Measurements from ENCODE around the gene TM4SF4.

Gene TM4SF4

DNA sequence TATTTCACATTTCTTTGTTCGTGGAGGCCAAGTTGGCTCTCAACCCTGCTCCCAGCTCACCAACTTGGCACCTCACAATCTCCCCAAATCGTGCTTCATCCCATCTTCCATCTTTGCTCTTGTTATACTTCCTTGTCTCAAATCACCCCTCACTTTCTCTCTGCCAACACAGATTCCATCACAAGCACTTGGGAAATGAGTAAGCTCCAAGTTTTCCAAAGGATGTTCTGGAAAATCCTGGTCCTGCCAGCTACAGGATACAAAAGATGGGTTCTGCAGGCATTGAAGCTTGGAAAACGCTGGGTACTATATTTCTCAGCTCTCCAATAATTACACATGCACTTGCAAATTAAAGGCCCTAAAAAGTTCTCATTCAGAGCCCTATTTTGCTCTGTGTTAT, 4.1 kb upstream of the TM4SF4 start:
- Histone ChIP-seq H3K9me3 (ENCODE audit: control insufficient read depth in 1 of 2, low read length in 2 of 2) (no peaks in the 10 kb centered on the region), H3K4me1 (ENCODE audit: control insufficient read depth in 1 of 2, insufficient read depth in 2 of 2, low read length in 2 of 2) (peaks cover 0 to 3% of the 10 kb centered on the region in 2 donors), H3K27me3 (ENCODE audit: low read depth, low read length) (no peaks in the 10 kb centered on the region)

DNA sequence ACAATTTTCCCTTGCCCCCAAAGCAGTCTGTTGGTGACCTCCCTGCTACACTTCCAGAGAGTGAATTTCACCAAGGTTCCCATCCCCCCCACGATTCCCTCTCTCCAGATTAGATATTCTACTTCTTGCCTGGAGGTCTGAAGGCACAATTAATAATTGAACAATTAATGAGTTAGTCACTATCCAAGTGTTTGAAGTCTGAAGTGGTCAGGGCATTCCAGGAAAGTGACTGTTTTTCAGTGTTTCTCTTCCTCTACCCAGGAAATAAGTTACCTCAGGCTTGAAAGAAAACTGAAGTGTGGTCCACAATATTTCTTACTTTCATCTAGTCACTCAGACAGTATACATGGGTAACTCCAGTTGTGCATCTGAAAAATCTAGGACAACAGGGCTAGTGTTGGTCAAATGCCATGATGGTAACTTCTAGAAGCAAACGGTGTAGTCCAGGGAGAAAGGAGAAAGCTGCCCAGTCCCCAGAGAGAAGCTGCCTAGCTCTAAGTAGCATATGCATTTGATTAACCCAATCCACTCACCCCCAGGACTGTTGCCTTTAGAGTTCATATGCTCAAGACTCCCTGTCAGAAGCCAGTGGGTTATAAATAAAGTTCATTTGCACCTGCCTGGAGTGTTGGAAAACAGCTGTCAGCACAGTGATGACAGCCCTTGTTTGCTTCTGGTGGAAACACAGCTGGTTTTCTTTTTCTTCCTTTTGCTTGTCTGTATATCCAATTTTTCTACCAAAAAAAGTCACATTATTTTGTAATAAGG, 2.3 kb upstream of the TM4SF4 start:
- Histone ChIP-seq H3K36me3 (ENCODE audit: control insufficient read depth in 1 of 2, insufficient read depth in 2 of 2, low read length in 2 of 2) (no peaks in the 10 kb centered on the region), H3K4me1 (ENCODE audit: control insufficient read depth in 1 of 2, insufficient read depth in 2 of 2, low read length in 2 of 2) (no peaks in the 10 kb centered on the region), H3K27me3 (ENCODE audit: low read depth, low read length) (no peaks in the 10 kb centered on the region), H3K4me3 (ENCODE audit: low read depth in 1 of 2, low read length in 2 of 2) (no peak overlapping the region), H3K27ac (ENCODE audit: low read length) (no peak overlapping the region), H3K9me3 (ENCODE audit: control insufficient read depth in 1 of 2, low read length in 2 of 2) (no peaks in the 10 kb centered on the region)

More for the DNA sequence above, 4.1 kb upstream of the TM4SF4 start:
- no peak overlapping the region for H3K4me3 ChIP-seq (ENCODE audit: low read depth in 1 of 2, low read length in 2 of 2)
- no peaks in the 10 kb centered on the region for H3K36me3 ChIP-seq (ENCODE audit: control insufficient read depth in 1 of 2, insufficient read depth in 2 of 2, low read length in 2 of 2)
- no peak overlapping the region for H3K27ac ChIP-seq (ENCODE audit: low read length)

DNA sequence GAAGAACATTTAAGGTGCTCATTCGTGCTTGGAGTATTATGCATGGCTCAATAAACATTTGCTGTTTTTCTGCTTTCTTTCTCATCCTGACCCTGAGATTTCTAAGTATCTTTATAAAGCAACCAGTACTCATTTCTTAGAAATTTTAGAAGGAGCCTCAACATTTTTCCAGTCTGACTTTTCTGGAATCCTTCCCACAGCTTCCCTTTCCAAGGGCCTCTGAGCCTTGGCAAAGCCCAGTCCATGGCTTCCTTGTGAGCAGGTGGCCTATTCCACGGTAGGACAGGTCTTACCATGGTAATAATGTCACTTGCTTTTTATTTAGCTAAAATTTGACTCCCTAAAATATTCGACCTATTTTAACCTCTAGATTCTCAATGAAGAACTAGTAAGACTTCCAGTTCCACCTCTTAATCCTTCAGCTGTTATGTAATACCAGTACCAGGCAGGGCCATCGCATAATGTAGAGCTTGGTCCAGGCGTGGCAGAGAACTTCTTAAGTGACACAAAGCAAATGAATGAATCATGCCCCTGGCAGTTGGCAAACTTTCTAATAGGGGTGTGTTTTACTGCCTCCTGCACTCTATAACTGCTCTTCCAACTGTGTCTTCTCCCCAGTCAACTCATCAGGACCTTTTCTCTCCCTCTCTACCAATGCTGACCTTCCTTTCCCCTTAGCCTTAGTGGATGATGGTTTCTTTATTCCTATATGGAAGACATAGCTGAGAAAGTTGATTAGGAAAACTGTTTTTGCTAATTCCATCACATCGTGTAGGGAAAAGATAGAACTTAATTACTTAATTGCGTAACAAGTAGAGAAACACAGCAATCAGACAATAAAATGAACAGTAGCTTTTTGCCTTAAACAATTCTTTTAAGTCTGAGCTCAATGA, 894 bp upstream of the TM4SF4 start:
- no peaks in the 10 kb centered on the region for H3K9me3 ChIP-seq (ENCODE audit: control insufficient read depth in 1 of 2, low read length in 2 of 2)
- H3K36me3 ChIP-seq (ENCODE audit: control insufficient read depth in 1 of 2, insufficient read depth in 2 of 2, low read length in 2 of 2), result no peaks in the 10 kb centered on the region
- no peaks in the 10 kb centered on the region for H3K27me3 ChIP-seq (ENCODE audit: low read depth, low read length)
- no peak overlapping the region for H3K4me3 ChIP-seq (ENCODE audit: low read depth in 1 of 2, low read length in 2 of 2)
- H3K27ac ChIP-seq (ENCODE audit: low read length), result peak overlapping the region; percentile 25
- no peaks in the 10 kb centered on the region for H3K4me1 ChIP-seq (ENCODE audit: control insufficient read depth in 1 of 2, insufficient read depth in 2 of 2, low read length in 2 of 2)

DNA sequence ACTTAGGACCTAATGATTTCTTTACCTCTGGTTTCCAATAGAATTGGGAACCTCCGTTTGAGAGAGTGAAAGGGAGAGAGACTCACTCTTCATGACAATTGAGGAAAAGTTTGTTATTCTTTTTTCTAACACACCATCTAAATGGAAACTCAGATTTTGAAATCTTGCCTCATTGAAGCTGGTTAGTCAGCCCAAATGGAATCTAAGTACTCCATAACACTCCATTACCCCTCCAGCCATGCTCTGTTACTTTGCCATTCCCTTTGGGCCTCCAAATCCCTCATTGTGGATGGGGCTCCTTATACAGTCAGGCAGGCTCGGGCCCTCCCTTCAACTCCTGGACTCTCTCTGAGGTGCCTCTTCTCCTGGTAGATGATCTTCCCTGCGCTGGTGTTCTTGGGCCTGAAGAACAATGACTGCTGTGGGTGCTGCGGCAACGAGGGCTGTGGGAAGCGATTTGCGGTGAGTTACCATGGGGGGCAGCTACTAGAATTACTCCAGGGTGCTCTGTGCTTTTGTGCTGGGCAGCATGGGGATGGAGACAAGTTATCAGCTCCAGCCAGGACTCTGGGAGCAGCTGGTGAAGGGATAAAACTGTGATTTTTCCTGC, 1.1 kb downstream of the TM4SF4 start:
- Histone ChIP-seq H3K27me3 (ENCODE audit: low read depth, low read length) (no peaks in the 10 kb centered on the region), H3K27ac (ENCODE audit: low read length) (no peak overlapping the region), H3K9me3 (ENCODE audit: control insufficient read depth in 1 of 2, low read length in 2 of 2) (no peaks in the 10 kb centered on the region), H3K4me3 (ENCODE audit: low read depth in 1 of 2, low read length in 2 of 2) (no peak overlapping the region), H3K36me3 (ENCODE audit: control insufficient read depth in 1 of 2, insufficient read depth in 2 of 2, low read length in 2 of 2) (no peaks in the 10 kb centered on the region), H3K4me1 (ENCODE audit: control insufficient read depth in 1 of 2, insufficient read depth in 2 of 2, low read length in 2 of 2) (peaks cover 7 to 10% of the 10 kb centered on the region in 2 donors)

DNA sequence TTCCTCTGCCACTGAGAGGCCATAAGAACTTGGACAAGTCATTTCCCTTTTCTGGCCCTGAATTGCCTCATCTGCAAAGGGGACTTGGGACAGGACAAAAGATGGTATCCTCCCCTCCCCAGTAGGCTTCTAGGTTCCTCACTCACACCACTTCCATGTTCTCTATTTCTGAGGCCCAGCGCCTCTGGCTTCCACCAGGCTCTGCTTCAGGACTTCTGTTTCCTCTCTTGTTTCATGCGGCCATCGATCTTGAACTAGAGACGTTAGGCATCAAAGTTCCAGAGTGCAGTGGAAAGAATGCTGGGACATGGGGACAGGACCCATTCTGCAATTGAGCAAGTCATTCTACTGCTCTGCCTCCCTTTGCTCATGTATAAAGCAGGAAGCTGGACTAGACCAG, 1.7 kb downstream of the TM4SF4 start:
- peaks cover 7 to 10% of the 10 kb centered on the region in 2 donors for H3K4me1 ChIP-seq (ENCODE audit: control insufficient read depth in 1 of 2, insufficient read depth in 2 of 2, low read length in 2 of 2)
- H3K27me3 ChIP-seq (ENCODE audit: low read depth, low read length), result no peaks in the 10 kb centered on the region
- H3K9me3 ChIP-seq (ENCODE audit: control insufficient read depth in 1 of 2, low read length in 2 of 2), result no peaks in the 10 kb centered on the region
- H3K27ac ChIP-seq (ENCODE audit: low read length), result no peak overlapping the region
- H3K36me3 ChIP-seq (ENCODE audit: control insufficient read depth in 1 of 2, insufficient read depth in 2 of 2, low read length in 2 of 2), result no peaks in the 10 kb centered on the region
- H3K4me3 ChIP-seq (ENCODE audit: low read depth in 1 of 2, low read length in 2 of 2), result no peak overlapping the region

DNA sequence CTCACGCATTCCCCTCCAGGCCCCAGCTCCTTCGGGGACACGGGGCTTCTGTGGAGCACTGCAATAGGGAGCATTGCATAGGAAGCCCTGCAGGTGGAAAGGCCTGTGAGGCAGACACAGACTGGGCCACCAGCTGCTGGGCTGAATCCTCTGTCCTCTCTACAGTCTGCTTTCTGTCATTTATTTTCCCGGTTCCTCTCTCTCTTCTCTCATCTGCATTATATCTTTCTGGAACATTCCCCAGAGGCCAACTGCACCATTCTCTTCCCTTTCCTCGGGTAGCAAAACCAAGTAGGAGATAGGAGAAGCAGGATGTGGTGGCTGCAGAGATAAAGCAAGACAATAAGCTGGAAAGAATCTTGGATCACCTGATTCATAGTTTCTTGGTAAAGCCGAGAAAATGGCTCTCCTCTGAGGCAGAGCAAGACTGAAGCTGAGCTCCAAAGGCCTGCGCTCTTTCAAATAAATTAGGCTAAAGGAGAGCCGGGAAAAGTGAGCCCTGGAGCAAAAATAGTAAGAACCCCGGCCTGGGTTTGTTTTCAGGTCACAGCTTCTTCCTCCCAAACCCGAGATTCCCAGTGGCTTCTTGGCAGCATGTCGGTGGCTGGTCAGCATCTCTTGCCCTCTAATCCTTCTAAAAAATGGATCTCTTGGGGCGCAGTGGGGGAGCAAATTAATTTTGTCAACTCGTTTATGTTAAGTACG, 5.3 kb downstream of the TM4SF4 start:
- H3K4me1 ChIP-seq (ENCODE audit: control insufficient read depth in 1 of 2, insufficient read depth in 2 of 2, low read length in 2 of 2), result peaks cover 7 to 10% of the 10 kb centered on the region in 2 donors
- no peaks in the 10 kb centered on the region for H3K27me3 ChIP-seq (ENCODE audit: low read depth, low read length)
- no peaks in the 10 kb centered on the region for H3K36me3 ChIP-seq (ENCODE audit: control insufficient read depth in 1 of 2, insufficient read depth in 2 of 2, low read length in 2 of 2)
- peak overlapping the region; percentile 33 for H3K27ac ChIP-seq (ENCODE audit: low read length)
- no peak overlapping the region for H3K4me3 ChIP-seq (ENCODE audit: low read depth in 1 of 2, low read length in 2 of 2)
- no peaks in the 10 kb centered on the region for H3K9me3 ChIP-seq (ENCODE audit: control insufficient read depth in 1 of 2, low read length in 2 of 2)

DNA sequence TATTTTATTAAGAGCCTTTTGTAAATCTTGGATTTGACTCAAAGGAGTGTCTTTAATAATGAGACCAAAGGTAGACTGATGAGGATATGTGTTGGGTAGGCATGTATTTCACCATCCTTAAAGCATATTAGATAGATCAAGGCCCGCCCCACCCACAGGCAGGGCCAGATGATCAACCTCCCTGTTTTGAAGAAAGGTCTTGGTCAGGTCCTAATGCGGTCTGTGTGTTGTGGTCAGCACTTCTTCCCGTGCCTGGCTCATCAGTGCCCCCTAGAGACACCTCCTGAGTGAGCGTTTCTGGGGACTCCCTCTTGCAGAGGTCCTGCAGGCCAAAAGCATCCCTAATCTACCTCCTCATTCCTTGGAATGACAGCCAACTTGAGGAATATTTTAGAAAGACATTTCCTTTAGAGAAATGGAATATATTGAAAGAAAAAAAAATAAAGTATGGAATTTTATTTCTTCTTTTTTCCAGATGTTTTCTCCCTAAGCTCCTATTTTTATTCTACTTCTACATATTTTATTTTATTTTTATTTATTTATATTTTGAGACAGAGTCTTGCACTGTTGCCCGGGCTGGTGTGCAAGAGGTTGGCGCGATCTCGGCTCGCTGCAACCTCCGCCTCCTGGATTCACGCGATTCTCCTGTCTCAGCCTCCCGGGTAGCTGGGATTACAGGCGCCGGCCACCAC, 6.0 kb downstream of the TM4SF4 start:
- Histone ChIP-seq H3K4me1 (ENCODE audit: control insufficient read depth in 1 of 2, insufficient read depth in 2 of 2, low read length in 2 of 2) (peaks cover 7 to 10% of the 10 kb centered on the region in 2 donors), H3K36me3 (ENCODE audit: control insufficient read depth in 1 of 2, insufficient read depth in 2 of 2, low read length in 2 of 2) (no peaks in the 10 kb centered on the region), H3K27me3 (ENCODE audit: low read depth, low read length) (no peaks in the 10 kb centered on the region), H3K27ac (ENCODE audit: low read length) (peak overlapping the region; percentile 33), H3K9me3 (ENCODE audit: control insufficient read depth in 1 of 2, low read length in 2 of 2) (no peaks in the 10 kb centered on the region), H3K4me3 (ENCODE audit: low read depth in 1 of 2, low read length in 2 of 2) (no peak overlapping the region)

DNA sequence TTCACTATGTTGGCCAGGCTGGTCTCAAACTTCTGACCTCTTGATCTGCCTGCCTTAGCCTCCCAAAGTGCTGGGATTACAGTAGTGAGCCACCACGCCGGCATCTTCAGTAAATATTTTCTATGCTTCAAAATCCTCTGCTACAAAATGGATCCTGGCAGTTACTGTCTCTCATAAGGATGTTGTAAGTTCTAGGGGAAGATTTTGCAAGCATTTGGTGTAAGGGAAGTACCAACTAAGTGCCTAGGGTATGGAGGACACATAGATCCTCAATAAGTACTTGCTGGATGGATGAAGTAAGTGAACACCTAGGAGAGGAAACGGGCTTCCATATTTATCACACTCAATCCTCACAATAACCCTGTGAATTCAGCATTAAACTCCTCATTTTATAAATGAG, 6.6 kb downstream of the TM4SF4 start:
- no peaks in the 10 kb centered on the region for H3K9me3 ChIP-seq (ENCODE audit: control insufficient read depth in 1 of 2, low read length in 2 of 2)
- H3K4me3 ChIP-seq (ENCODE audit: low read depth in 1 of 2, low read length in 2 of 2), result no peak overlapping the region
- no peaks in the 10 kb centered on the region for H3K36me3 ChIP-seq (ENCODE audit: control insufficient read depth in 1 of 2, insufficient read depth in 2 of 2, low read length in 2 of 2)
- no peak overlapping the region for H3K27ac ChIP-seq (ENCODE audit: low read length)
- H3K4me1 ChIP-seq (ENCODE audit: control insufficient read depth in 1 of 2, insufficient read depth in 2 of 2, low read length in 2 of 2), result peaks cover 7 to 10% of the 10 kb centered on the region in 2 donors
- H3K27me3 ChIP-seq (ENCODE audit: low read depth, low read length), result no peaks in the 10 kb centered on the region

DNA sequence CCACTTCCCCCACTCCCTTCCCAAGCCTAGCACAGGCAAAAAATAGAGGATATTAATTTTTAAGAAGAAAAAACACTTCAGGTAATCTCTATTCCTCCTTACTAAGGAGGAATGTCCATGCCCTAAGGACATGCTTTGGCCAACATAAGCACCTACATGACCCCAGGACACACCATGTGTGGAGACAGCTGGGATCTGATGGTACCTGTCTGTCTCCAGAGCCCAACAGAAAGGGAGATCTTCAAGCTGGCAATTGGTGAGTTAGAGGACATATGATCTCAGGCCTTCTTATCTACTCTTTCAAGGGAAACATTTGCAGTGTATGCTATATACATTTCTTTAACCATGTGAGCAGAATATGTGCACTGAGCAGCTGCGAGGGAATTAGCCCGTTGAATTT, 7.0 kb downstream of the TM4SF4 start:
- H3K4me3 ChIP-seq (ENCODE audit: low read depth in 1 of 2, low read length in 2 of 2), result no peak overlapping the region
- no peaks in the 10 kb centered on the region for H3K36me3 ChIP-seq (ENCODE audit: control insufficient read depth in 1 of 2, insufficient read depth in 2 of 2, low read length in 2 of 2)
- H3K9me3 ChIP-seq (ENCODE audit: control insufficient read depth in 1 of 2, low read length in 2 of 2), result no peaks in the 10 kb centered on the region
- H3K27ac ChIP-seq (ENCODE audit: low read length), result no peak overlapping the region
- no peaks in the 10 kb centered on the region for H3K27me3 ChIP-seq (ENCODE audit: low read depth, low read length)
- peaks cover 7 to 10% of the 10 kb centered on the region in 2 donors for H3K4me1 ChIP-seq (ENCODE audit: control insufficient read depth in 1 of 2, insufficient read depth in 2 of 2, low read length in 2 of 2)

DNA sequence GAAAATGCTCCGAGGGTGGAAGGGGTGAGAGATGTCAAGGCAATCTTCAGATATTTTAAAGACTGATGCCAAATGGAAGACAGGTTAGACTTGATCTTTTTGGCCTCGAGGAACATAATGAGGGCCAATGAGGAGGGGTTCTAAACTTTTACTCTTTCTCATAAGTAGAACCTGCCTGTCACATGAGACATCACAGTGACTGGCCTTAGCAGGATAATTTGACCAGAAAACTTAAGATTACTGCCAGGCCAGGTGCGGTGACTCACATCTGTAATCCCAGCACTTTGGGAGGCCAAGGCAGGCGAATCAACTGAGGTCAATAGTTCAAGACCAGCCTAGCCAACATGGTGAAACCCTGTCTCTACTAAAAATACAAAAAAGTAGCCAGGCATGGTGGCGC, 12.2 kb downstream of the TM4SF4 start:
- H3K27me3 ChIP-seq (ENCODE audit: low read depth, low read length), result no peaks in the 10 kb centered on the region
- H3K4me3 ChIP-seq (ENCODE audit: low read depth in 1 of 2, low read length in 2 of 2), result no peak overlapping the region
- H3K4me1 ChIP-seq (ENCODE audit: control insufficient read depth in 1 of 2, insufficient read depth in 2 of 2, low read length in 2 of 2), result no peaks in the 10 kb centered on the region
- H3K9me3 ChIP-seq (ENCODE audit: control insufficient read depth in 1 of 2, low read length in 2 of 2), result no peaks in the 10 kb centered on the region
- no peak overlapping the region for H3K27ac ChIP-seq (ENCODE audit: low read length)
- no peaks in the 10 kb centered on the region for H3K36me3 ChIP-seq (ENCODE audit: control insufficient read depth in 1 of 2, insufficient read depth in 2 of 2, low read length in 2 of 2)
